GM12801 (cell line): ENCODE data around the gene MYOF.

Source experiments
- CTCF ChIP-seq: IDR thresholded peaks from one replicate; pipeline ENCODE4 v1.5.1; 2011; ENCODE audit warnings: control low read depth; ENCODE audit not compliant: insufficient read length; ENCODE audit errors: extremely low read depth

The MYOF gene

GRCh38 chr10:93482145-93482834 lies at the start of gene MYOF:
Gene MYOF (minus strand): TSS chr10:93482334. CDS start chr10:93482194, 140 bp downstream.
- TF ChIP-seq CTCF, result no peak

DNA sequence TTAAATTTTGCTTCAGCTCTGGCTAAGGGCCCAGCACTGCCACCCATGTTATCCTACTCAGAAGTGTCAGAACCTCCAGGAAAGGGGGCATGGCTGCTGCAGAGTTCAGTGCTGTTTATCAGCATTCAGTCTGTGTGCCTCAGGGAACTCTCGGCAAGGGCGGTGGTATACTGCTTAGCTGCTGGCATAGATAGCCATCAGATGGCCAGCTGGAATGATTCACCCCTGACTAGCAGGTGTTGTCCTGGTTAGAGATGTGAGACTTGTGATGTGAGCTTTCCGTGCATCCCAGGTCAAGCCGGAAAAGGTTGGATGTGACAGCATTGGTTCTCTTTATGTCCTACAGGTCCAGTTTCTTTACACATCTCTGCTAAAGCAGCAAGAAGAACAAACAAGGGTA lies 36.4 kb upstream of the MYOF start:
- TF ChIP-seq CTCF, result no peak

GRCh38 chr10:93516006-93516380 lies 33.9 kb upstream of the MYOF start:
- TF ChIP-seq CTCF, result no peak

GRCh38 chr10:93515071-93516005 lies 33.2 kb upstream of the MYOF start:
- no peak for TF ChIP-seq CTCF

- TF ChIP-seq CTCF, result no peak
Measured at GRCh38 chr10:93514521-93514920, 32.4 kb upstream of the MYOF start.

GRCh38 chr10:93513091-93513490 lies 31.0 kb upstream of the MYOF start:
- TF ChIP-seq CTCF, result no peak

- no peak for TF ChIP-seq CTCF
Measured at GRCh38 chr10:93512565-93512964, 30.4 kb upstream of the MYOF start.
